C4-2B (cell line): Measurements from ENCODE around the gene LRFN4.
A peak's percentile ranks its signal among the peaks of the same experiment; 100 is the strongest.

Experiments
- H3K27ac ChIP-seq: fragments of 450-650 bp; 2 replicates; pipeline ENCODE4 v1.5.1; 2017
- ZFX ChIP-seq: fragments of 450-650 bp; IDR thresholded peaks from 2 replicates; pipeline ENCODE4 v1.6.1; 2017
- TF ChIP-seq, protein P1 (sequence below): fragments of 450-650 bp; conservative IDR thresholded peaks from 2 replicates; pipeline ENCODE4 v1.5.1; 2017; ENCODE audit warnings: mild to moderate bottlenecking

Gene LRFN4

DNA sequence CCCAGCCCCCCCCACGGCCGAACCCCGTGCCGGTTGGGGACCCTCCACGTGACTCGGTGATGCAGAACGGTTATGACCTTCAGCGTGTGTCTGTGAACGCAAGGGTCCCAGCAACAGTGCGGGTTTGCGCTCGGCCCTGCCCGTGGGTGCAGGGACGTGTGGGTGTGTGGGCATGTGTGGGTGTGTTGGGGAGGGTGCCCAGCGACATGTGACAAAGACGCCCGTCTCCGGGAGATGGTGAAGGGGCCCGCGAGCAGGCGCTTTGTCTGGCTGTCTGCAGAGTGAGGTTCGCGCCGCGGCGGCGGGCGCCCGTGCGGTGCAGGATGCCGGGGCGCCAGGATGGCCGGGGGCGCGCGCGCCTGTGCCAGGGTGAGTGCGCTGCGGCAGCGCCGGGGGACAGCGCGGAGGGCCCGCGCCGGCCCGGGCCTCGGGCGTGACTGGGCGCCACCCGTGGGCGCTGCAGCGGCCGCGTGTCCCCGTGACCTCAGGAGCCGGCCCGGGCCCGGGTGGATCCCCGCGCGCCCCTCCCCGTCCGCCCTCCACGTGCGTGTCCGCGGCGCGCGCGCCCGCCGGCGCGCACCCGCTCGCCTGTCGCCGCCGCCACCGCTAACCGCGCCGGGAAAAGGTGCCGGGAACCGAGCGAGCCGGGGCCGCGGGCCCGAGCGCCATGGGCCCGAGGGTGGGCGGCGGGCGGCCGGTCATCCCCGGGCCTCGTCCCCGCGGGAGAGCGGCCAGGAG, at the start of gene LRFN4:
Gene LRFN4 (plus strand): TSS at position 569 of the 738 bp plus-strand sequence. CDS start 681 bp downstream, outside the sequence.
- H3K27ac ChIP-seq = peak within 1 kb of the TSS; percentile 90
- TF ChIP-seq, protein P1, sequence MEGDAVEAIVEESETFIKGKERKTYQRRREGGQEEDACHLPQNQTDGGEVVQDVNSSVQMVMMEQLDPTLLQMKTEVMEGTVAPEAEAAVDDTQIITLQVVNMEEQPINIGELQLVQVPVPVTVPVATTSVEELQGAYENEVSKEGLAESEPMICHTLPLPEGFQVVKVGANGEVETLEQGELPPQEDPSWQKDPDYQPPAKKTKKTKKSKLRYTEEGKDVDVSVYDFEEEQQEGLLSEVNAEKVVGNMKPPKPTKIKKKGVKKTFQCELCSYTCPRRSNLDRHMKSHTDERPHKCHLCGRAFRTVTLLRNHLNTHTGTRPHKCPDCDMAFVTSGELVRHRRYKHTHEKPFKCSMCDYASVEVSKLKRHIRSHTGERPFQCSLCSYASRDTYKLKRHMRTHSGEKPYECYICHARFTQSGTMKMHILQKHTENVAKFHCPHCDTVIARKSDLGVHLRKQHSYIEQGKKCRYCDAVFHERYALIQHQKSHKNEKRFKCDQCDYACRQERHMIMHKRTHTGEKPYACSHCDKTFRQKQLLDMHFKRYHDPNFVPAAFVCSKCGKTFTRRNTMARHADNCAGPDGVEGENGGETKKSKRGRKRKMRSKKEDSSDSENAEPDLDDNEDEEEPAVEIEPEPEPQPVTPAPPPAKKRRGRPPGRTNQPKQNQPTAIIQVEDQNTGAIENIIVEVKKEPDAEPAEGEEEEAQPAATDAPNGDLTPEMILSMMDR = no peak
- 0 out of 2 replicates have a peak, but pooled peaks have one; percentile 6 for TF ChIP-seq ZFX

DNA sequence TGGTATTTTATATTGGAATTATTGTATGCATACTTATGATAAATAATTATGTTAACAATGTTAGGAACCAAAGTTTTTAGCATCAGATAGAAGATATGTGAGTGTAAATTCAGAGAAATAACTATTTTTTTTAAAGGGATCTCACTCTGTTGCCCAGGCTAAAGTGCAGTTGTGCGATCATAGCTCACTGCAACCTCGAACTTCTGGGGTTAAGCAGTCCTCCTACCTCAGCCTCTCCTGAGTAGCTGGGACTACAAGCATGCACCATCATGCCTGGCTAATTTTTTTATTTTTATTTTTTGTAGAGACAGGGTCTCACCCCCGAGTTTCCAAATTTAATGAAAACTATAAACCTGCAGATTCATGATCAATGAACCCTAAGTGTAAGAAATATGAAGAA, 47.3 kb upstream of the LRFN4 start:
- H3K27ac ChIP-seq = no peak overlapping the region
- no peak for TF ChIP-seq ZFX
- TF ChIP-seq, protein P1 = no peak

DNA sequence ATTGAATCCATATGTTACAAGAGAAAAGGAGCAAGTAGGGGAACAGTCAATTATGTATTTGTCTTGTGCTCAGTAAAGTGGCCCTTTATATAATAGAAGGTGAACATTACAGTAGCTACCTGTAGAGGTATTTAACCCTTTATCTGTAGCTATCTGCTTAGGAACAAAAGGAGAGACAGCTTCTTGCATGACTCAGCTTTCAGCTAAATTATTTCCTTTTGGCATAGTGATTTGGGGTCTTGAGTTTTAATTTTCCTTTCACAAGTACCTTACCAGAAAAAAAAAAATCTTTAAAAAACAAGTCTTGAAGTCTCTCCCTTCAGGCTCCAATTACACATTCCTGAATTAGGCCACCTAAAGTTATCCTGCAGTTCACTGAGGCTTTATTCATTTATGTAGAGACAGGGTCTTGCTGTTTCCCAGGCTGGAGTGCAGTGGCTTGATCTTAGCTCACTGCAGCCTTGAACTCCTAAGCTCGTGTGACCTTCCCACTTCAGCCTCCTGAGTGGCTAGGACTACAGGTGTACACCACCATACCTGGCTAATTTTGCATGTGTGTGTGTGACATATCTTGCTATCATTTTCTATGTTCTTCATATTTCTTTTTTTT, 46.2 kb upstream of the LRFN4 start:
- TF ChIP-seq, protein P1 = no peak
- no peak for TF ChIP-seq ZFX
- H3K27ac ChIP-seq = no peak overlapping the region

DNA sequence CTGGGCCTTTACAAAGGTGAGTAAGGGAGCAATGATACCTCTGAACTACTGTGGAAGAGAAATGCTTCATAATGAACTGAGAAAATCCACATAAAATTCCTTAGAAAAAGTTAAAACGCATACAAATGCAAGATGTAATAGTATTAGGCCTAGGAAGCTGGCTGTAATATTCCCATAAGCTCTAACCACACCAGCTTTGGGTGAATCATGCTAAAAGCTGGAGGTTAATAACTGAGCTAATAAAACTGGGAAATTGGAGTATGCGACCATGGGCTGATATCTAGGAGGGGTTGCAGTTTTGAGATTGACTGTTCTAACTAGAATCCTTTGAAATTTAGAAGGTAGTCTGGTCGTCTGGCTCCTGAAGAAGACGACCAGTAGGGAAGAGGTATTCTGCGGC, 42.2 kb upstream of the LRFN4 start:
- H3K27ac ChIP-seq = no peak overlapping the region
- TF ChIP-seq, protein P1 = no peak
- no peak for TF ChIP-seq ZFX

DNA sequence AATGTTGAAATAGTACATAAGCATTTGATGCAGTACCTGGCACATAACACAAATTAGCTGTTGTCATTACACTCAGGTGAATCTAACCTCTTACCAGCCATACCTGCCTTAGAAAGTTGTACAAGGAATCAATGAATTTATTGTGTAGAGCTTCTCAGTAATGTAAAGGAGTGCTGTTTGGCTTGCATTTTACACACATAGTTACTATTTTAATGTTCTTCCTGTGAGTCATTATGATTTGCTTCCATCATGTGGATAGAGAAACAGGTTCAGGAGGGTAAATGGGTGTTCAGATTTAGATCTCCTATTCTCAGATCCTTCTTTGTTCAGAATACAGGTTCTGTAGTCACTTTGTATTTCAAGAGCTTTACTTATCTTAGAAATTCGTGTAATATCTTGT, 41.2 kb upstream of the LRFN4 start:
- TF ChIP-seq, protein P1 = no peak
- no peak for TF ChIP-seq ZFX
- no peak overlapping the region for H3K27ac ChIP-seq

DNA sequence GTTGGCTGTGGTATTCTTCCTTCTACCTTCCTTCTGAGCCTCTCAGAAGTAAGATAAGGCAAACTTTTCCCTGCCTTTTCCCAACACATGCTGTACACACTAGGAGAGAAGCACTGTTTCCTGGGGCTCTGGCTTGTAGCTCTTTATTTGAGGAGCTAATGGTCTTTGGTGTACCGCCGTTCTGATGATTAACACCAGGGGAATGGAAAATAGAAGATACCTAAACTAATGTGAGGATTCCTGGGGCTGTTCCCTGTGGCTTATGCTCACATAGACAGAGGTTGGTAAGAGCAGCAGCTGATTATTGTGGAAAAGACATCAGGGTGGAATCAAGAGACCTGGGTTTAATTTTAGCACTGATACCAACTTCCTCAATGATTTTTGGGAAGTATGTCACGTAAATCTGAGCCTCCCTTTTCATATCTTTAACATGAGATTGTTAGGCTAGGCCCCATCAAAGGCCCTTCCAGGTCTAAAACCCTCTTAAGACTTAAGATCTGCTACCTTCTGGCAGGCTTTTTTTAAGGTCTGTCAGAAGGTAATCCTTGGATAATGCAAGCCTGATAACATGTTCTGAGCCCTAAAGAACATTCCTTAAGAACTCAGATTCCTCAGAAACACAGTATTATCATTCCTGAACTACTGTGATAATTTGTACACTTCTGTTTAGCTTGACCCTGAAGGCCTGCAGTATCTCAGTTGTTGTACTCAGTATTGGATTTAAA, 38.5 kb upstream of the LRFN4 start:
- TF ChIP-seq, protein P1 = no peak
- TF ChIP-seq ZFX = no peak
- no peak overlapping the region for H3K27ac ChIP-seq

DNA sequence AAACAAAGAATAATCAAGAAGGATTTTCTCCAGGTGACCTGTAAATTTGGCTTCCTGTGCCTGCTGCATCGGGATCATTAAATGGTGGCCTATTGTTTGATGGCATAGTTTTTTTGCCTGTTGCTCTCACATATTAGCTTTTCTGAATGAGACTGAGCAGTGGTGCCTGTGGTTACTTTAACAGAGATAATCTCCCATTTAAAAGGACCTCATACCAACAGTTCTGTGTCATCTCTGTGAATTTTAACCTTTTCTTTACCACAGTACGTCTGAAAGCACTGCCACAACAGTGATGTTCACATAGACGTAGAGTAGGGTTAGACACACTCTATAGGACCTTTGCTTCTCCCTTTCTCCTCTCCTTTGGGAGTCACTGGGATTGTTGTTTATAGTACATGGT, 36.5 kb upstream of the LRFN4 start:
- no peak overlapping the region for H3K27ac ChIP-seq
- no peak for TF ChIP-seq ZFX
- TF ChIP-seq, protein P1 = no peak
